Neural cell (in vitro differentiated cells): ENCODE results near the gene TCEAL4.
A peak's percentile ranks its signal among the peaks of the same experiment; 100 is the strongest.

Experiments
- CTCF ChIP-seq: fragments of 450-650 bp; IDR thresholded peaks from 2 replicates; pipeline ENCODE4 v1.5.1; 2014; ENCODE audit warnings: antibody characterized with exemption, mild to moderate bottlenecking, moderate library complexity; ENCODE audit not compliant: poor library complexity, severe bottlenecking
- MXI1 ChIP-seq: fragments of 450-650 bp; conservative IDR thresholded peaks from 2 replicates; pipeline ENCODE4 v1.6.1; 2014; ENCODE audit warnings: antibody characterized with exemption, mild to moderate bottlenecking; ENCODE audit not compliant: poor library complexity, severe bottlenecking
- POLR2AphosphoS5 ChIP-seq: IDR thresholded peaks from 2 replicates; pipeline ENCODE4 v1.6.1; 2012
- RAD21 ChIP-seq: fragments of 450-650 bp; conservative IDR thresholded peaks from 2 replicates; pipeline ENCODE4 v1.6.1; 2014; ENCODE audit warnings: antibody characterized with exemption, mild to moderate bottlenecking, moderate library complexity
- REST ChIP-seq: IDR thresholded peaks from 2 replicates; pipeline ENCODE4 v1.6.1; 2012; ENCODE audit warnings: borderline replicate concordance
- TAF1 ChIP-seq: IDR thresholded peaks from 2 replicates; pipeline ENCODE4 v1.6.1; 2012; ENCODE audit warnings: low read depth

- no peak for TF ChIP-seq CTCF
- no peak for TF ChIP-seq RAD21
- no peak for TF ChIP-seq MXI1
- peak; percentile 71 for TF ChIP-seq POLR2AphosphoS5
- peak; percentile 38 for TF ChIP-seq REST
- peak; percentile 40 for TF ChIP-seq TAF1
Measured at GRCh38 chrX:103607364-103608305, 22.3 kb downstream of the TCEAL4 start, which contains the start of gene TCEAL3.
